Keratinocyte (primary cell): ENCODE results near the gene SINHCAF. TPM values are rescaled to one million over a fixed set of nuclear protein-coding genes. Genes with fewer than 3 reads are reported as not detected.
A peak's percentile ranks its signal among the peaks of the same experiment; 100 is the strongest.

Experiments
- DNase-seq: peaks from one replicate; pipeline ENCODE4 v3.0.0-alpha.2; 2011; ENCODE audit warnings: low read depth, missing footprints, low spot score
- FAIRE-seq: peaks from 2 replicates; lab custom pipeline; 2011; peaks lifted over from hg19 to GRCh38; lab: Jason Lieb, UNC
- H2AFZ ChIP-seq: 2 replicates; pipeline ENCODE4 v1.6.0; 2012; ENCODE audit warnings: low read length, control low read depth, inconsistent platforms; ENCODE audit not compliant: control insufficient read depth
- H3K27ac ChIP-seq: 2 replicates; pipeline ENCODE4 v1.5.1; 2011; ENCODE audit warnings: low read length; ENCODE audit not compliant: control insufficient read depth, insufficient read depth
- H3K27me3 ChIP-seq: 3 replicates; pipeline ENCODE4 v1.6.0; 2011; ENCODE audit warnings: low read length; ENCODE audit not compliant: control insufficient read depth, insufficient read depth; ENCODE audit errors: extremely low read depth
- H3K36me3 ChIP-seq, 2 experiments: 2 replicates in 1 of 2; 3 replicates in 1 of 2; pipeline ENCODE4 v1.5.1; 2011; ENCODE audit warnings: low read length in 2 of 2, mild to moderate bottlenecking in 1 of 2; ENCODE audit not compliant: control insufficient read depth in 2 of 2, insufficient read depth in 2 of 2; ENCODE audit errors: extremely low read depth in 1 of 2
- H3K4me1 ChIP-seq: 3 replicates; pipeline ENCODE4 v1.5.1; 2011; ENCODE audit warnings: low read length; ENCODE audit not compliant: control insufficient read depth, insufficient read depth; ENCODE audit errors: extremely low read depth
- H3K4me2 ChIP-seq: 3 replicates; pipeline ENCODE4 v1.6.0; 2011; ENCODE audit warnings: low read depth, low read length; ENCODE audit not compliant: control insufficient read depth, insufficient read depth; ENCODE audit errors: extremely low read depth
- H3K4me3 ChIP-seq, 3 experiments: fragments of 200-600 bp in 1 of 3; sonication (generic) in 1 of 3; 2 replicates in 2 of 3; 3 replicates in 1 of 3; pipeline ENCODE4 v1.5.1; 2011 to 2016; ENCODE audit warnings: low read length in 3 of 3, mild to moderate bottlenecking in 3 of 3, control low read depth in 2 of 3, inconsistent platforms in 1 of 3, low read depth in 1 of 3, mixed read lengths in 1 of 3, mixed run types in 1 of 3, moderate library complexity in 1 of 3; ENCODE audit not compliant: control insufficient read depth in 2 of 3, insufficient read depth in 2 of 3; ENCODE audit errors: extremely low read depth in 1 of 3
- H3K79me2 ChIP-seq: 2 replicates; pipeline ENCODE4 v1.6.0; 2012; ENCODE audit warnings: low read length; ENCODE audit not compliant: control insufficient read depth, insufficient read depth
- H3K9ac ChIP-seq: 3 replicates; pipeline ENCODE4 v1.6.0; 2011; ENCODE audit warnings: low read length; ENCODE audit not compliant: control insufficient read depth, insufficient read depth; ENCODE audit errors: extremely low read depth
- H3K9me1 ChIP-seq: 3 replicates; pipeline ENCODE4 v1.6.0; 2011; ENCODE audit warnings: low read length; ENCODE audit not compliant: control insufficient read depth, insufficient read depth; ENCODE audit errors: extremely low read depth
- H3K9me3 ChIP-seq: 2 replicates; pipeline ENCODE4 v1.5.1; 2012; ENCODE audit warnings: low read depth, low read length; ENCODE audit not compliant: control insufficient read depth
- H4K20me1 ChIP-seq: 3 replicates; pipeline ENCODE4 v1.6.0; 2011; ENCODE audit warnings: low read length; ENCODE audit not compliant: control insufficient read depth, insufficient read depth; ENCODE audit errors: extremely low read depth
- EZH2 ChIP-seq: IDR thresholded peaks from one replicate; pipeline ENCODE4 v1.6.1; 2012; ENCODE audit warnings: inconsistent platforms, mild to moderate bottlenecking, low read length, moderate library complexity
- dilution Hi-C: fragments of 300-500 bp; cut with MboI; formaldehyde crosslinking; loops from one replicate; pipeline ENCODE4 v1.7.0; 2020; ENCODE audit warnings: low sequenced_read_pairs; ENCODE audit not compliant: extremely low pct_ligation_motif_present
- polyA plus RNA-seq, 5 experiments: library from polyadenylated mRNA; depleted of rRNA in 3 of 5; stranded (reverse) in 3 of 5; stranded (forward) in 1 of 5; unstranded in 1 of 5; fragments of >200 nt; gene quantifications; 1 replicate in 1 of 5; 2 replicates in 3 of 5; 3 replicates in 1 of 5; pipeline versions ENCODE4 v1.2.1 to v1.2.3, GENCODE V29; 2011 to 2012; ENCODE audit warnings: missing spikeins in 2 of 5, low read depth in 1 of 5, low replicate concordance in 1 of 5
- TF ChIP-seq, protein P1 (sequence below), 3 experiments: IDR thresholded peaks in 1 of 3; conservative IDR thresholded peaks in 1 of 3; optimal IDR thresholded peaks in 1 of 3; 2 replicates in 2 of 3; 3 replicates in 1 of 3; pipeline versions ENCODE3 to v1.5.1; 2011; ENCODE audit warnings: low read length in 3 of 3, mild to moderate bottlenecking in 3 of 3, moderate library complexity in 2 of 3, control low read depth in 1 of 3, inconsistent platforms in 1 of 3; ENCODE audit not compliant: insufficient read depth in 2 of 3; ENCODE audit errors: extremely low read depth in 1 of 3

Gene SINHCAF
- polyA plus RNA-seq, 1 donor (not counting 4 experiments of a cell fraction or from before 2014, with no cell fraction given), result 57.4 TPM

DNA sequence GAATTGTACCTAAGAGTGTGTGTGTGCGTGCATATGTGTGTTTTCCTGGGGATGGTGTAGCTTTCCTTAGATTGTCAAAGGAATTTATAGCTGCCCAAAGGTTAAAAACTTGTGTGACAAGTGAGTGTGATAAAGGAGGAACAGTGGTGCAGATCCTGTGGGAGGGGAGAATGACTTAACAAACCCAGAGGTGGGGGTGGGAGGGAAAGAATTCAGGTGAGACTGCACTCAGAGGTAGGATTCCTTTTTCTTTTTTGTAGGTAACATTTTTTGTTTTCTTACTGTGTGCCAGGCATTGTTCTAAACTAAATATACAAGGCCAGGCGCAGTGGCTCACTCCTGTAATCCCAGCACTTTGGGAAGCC, 45.3 kb upstream of the SINHCAF start:
- Histone ChIP-seq H4K20me1 (no peaks in the 10 kb centered on the region), H3K9ac (no peak overlapping the region), H3K4me3 (no peak overlapping the region), H3K4me2 (no peak overlapping the region), H3K27ac (no peak overlapping the region), H3K9me3 (no peaks in the 10 kb centered on the region), H3K9me1 (no peaks in the 10 kb centered on the region), H2AFZ (no peak overlapping the region), H3K4me1 (peaks cover 11% of the 10 kb centered on the region), H3K79me2 (no peaks in the 10 kb centered on the region), H3K36me3 (no peaks in the 10 kb centered on the region), H3K27me3 (no peaks in the 10 kb centered on the region)
- DNase-seq (no peak), FAIRE-seq (no peak)
- dilution Hi-C loops, result no loop called here
- TF ChIP-seq EZH2, result no peak
- TF ChIP-seq, protein P1, sequence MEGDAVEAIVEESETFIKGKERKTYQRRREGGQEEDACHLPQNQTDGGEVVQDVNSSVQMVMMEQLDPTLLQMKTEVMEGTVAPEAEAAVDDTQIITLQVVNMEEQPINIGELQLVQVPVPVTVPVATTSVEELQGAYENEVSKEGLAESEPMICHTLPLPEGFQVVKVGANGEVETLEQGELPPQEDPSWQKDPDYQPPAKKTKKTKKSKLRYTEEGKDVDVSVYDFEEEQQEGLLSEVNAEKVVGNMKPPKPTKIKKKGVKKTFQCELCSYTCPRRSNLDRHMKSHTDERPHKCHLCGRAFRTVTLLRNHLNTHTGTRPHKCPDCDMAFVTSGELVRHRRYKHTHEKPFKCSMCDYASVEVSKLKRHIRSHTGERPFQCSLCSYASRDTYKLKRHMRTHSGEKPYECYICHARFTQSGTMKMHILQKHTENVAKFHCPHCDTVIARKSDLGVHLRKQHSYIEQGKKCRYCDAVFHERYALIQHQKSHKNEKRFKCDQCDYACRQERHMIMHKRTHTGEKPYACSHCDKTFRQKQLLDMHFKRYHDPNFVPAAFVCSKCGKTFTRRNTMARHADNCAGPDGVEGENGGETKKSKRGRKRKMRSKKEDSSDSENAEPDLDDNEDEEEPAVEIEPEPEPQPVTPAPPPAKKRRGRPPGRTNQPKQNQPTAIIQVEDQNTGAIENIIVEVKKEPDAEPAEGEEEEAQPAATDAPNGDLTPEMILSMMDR (optimal IDR thresholded peaks at IDR 0.05 in 1 of 3, IDR thresholded peaks at IDR 0.05 in 1 of 3, conservative IDR thresholded peaks at IDR 0.05 in 1 of 3; ENCODE audit: extremely low read depth in 1 of 3, insufficient read depth in 2 of 3, low read length in 3 of 3), result no peak

DNA sequence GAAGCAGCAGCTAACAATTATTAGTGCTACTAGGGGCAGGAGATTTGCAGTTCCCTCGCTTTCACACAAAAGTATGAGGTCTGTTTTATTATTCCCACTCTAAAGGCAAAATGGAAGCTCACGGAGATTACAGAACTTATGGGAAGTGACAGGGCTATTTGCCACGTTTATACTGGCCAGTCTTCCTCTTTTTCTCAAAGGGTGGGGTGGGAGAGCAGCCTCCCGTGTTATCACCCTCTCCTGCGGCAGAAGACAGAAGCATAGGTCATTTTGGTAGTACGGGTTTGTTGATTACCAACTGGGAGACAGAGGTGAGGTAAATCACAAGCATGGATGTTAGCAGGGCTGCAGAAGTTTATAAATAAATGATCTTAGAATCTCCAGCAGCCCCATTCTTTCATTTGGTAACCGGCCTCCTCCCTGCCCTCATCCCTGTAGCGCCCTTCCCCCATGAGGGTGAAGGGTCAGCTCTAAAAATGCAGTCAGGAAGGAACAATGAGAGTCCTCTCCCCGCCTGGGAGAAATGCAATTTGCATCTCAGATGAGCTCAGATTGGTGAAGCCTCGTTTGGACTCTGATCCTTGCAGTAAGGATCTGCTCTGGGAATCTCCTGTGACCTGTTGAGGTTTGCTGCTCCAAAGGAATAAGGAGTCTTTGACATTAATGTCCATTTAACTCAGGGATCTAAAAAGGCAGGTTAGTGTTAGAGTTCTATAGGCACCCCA, 44.7 kb upstream of the SINHCAF start:
- Histone ChIP-seq H3K27ac (peak overlapping the region; percentile 35), H3K4me2 (peak overlapping the region; percentile 70), H3K9me3 (no peaks in the 10 kb centered on the region), H3K79me2 (no peaks in the 10 kb centered on the region), H3K36me3 (no peaks in the 10 kb centered on the region), H3K4me3 (peak overlapping the region in 2 of 3 experiments; percentile 40 to 43), H4K20me1 (no peaks in the 10 kb centered on the region), H3K9me1 (no peaks in the 10 kb centered on the region), H2AFZ (peak overlapping the region; percentile 98), H3K9ac (peak overlapping the region; percentile 60), H3K4me1 (peaks cover 11% of the 10 kb centered on the region), H3K27me3 (no peaks in the 10 kb centered on the region)
- TF ChIP-seq, protein P1 (optimal IDR thresholded peaks at IDR 0.05 in 1 of 3, IDR thresholded peaks at IDR 0.05 in 1 of 3, conservative IDR thresholded peaks at IDR 0.05 in 1 of 3; ENCODE audit: extremely low read depth in 1 of 3, insufficient read depth in 2 of 3, low read length in 3 of 3), result no peak
- no peak for TF ChIP-seq EZH2
- FAIRE-seq, result no peak
- dilution Hi-C loops, result no loop called here
- no peak for DNase-seq
